ENCODE results near the gene TMEM171. TPM values are rescaled to one million over a fixed set of nuclear protein-coding genes. Genes with fewer than 3 reads are reported as not detected.
A peak's percentile ranks its signal among the peaks of the same experiment; 100 is the strongest.

Gene TMEM171
- total and polyA plus RNA-seq, 8 donors, result 0.16 to 0.87 (median 0.27) TPM; not detected in 1

DNA sequence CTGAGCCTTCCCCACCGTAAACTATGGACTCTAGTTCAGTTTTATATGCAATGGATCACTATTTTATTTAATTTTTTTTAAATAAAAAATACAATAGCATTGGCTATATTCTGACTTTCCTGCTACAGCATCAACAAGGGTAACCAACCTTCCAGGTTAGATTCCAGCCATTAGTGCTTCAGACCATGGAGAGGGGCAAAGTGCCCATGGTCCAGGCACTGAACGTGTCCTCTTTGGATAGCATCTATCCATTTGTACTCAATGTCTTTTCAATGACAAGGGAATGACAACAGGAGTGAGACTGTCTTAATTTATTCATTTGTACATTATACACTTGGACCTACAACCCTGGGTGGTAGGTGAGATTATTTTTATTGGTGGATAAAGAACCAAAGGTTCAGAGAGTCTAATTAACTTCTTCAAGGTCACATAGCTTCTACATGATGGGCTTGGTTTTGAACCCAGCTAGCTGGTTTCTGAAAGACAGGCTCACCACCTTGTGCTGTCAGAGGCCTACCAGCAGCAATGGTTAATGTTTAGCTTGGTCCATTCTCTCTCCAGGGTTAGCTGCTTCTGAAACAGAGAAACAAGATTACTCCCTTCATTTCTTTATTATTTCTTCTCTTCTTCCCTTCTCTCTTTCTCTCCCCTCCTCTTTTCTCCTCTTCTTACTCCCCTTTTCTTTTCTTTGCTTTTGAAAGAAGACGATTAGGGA lies 11.5 kb downstream of the TMEM171 start:
- Histone ChIP-seq H3K9me3 (no peaks in the 10 kb centered on the region), H3K36me3 (no peaks in the 10 kb centered on the region), H3K27ac (no peak overlapping the region), H3K4me3 (no peak overlapping the region), H3K27me3 (no peaks in the 10 kb centered on the region), H3K4me1 (no peaks in the 10 kb centered on the region)
- TF ChIP-seq, protein P1, sequence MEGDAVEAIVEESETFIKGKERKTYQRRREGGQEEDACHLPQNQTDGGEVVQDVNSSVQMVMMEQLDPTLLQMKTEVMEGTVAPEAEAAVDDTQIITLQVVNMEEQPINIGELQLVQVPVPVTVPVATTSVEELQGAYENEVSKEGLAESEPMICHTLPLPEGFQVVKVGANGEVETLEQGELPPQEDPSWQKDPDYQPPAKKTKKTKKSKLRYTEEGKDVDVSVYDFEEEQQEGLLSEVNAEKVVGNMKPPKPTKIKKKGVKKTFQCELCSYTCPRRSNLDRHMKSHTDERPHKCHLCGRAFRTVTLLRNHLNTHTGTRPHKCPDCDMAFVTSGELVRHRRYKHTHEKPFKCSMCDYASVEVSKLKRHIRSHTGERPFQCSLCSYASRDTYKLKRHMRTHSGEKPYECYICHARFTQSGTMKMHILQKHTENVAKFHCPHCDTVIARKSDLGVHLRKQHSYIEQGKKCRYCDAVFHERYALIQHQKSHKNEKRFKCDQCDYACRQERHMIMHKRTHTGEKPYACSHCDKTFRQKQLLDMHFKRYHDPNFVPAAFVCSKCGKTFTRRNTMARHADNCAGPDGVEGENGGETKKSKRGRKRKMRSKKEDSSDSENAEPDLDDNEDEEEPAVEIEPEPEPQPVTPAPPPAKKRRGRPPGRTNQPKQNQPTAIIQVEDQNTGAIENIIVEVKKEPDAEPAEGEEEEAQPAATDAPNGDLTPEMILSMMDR (IDR thresholded peaks at IDR 0.05), result no peak
- 78 to 85% methylated on average over 3 of the region's 3 CpGs for WGBS, 2 donors
- DNase-seq (no peak), FAIRE-seq (no peak), ATAC-seq (peak in 1 of 4 donors; percentile 64)
- intact Hi-C loops (cut with DNase I), result no loop called here

DNA sequence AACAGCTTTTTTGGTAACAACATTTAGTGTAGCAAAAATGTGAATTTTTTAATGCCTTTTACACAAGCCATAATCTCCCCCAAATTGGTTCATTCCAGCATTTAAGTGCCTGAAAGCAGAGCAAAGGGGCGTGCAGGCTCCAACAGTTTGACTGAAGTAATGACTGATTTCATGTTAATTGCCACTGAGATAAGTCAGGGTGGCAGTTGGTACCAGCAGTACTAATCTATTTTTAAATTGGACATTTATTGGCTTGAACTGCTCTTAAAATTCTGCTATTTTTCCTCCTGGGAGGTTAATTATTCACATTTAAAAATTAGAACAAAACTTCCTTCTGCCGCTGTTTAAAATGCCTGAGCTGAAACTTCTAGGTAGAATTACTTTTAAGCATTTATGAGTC lies 12.4 kb downstream of the TMEM171 start:
- no peak overlapping the region for H3K27ac ChIP-seq
- H3K27me3 ChIP-seq, result no peaks in the 10 kb centered on the region
- no peaks in the 10 kb centered on the region for H3K4me1 ChIP-seq
- H3K4me3 ChIP-seq, result no peak overlapping the region
- TF ChIP-seq, protein P1 (IDR thresholded peaks at IDR 0.05), result no peak
- DNase-seq, result no peak
- no peak for FAIRE-seq
- WGBS, 2 donors, result 69 to 70% methylated on average over 2 of the region's 2 CpGs
- ATAC-seq, result peak in 2 of 4 donors; percentile 65 to 82
- H3K9me3 ChIP-seq, result no peaks in the 10 kb centered on the region
- intact Hi-C loops (cut with DNase I), result no loop called here
- no peaks in the 10 kb centered on the region for H3K36me3 ChIP-seq

DNA sequence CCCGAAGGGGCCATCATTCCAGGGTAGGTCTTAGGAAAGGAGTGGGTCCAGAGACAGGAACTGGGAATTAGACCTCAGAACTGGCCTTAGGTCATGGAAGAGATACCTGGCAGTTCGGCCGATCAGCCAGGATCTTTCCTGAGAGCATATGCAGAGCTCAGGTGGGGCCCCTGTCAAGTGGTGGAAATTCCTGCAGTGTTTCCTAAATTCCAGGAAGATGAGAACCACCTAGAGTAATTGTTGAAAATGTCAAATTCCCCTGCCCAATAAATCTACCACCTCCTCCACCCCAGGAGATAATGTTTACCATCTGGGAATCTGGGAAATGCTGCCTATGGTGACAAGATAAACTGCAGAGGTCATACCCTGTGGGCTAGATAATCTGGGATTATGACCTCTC lies 14.6 kb downstream of the TMEM171 start:
- FAIRE-seq (no peak), DNase-seq (no peak), ATAC-seq (no peak)
- TF ChIP-seq, protein P1 (IDR thresholded peaks at IDR 0.05), result no peak
- intact Hi-C loops (cut with DNase I), result no loop called here
- no peaks in the 10 kb centered on the region for H3K27me3 ChIP-seq
- no peaks in the 10 kb centered on the region for H3K36me3 ChIP-seq
- no peak overlapping the region for H3K4me3 ChIP-seq
- WGBS, 2 donors, result 88 to 89% methylated on average over 3 of the region's 3 CpGs
- no peaks in the 10 kb centered on the region for H3K9me3 ChIP-seq
- no peaks in the 10 kb centered on the region for H3K4me1 ChIP-seq
- no peak overlapping the region for H3K27ac ChIP-seq

DNA sequence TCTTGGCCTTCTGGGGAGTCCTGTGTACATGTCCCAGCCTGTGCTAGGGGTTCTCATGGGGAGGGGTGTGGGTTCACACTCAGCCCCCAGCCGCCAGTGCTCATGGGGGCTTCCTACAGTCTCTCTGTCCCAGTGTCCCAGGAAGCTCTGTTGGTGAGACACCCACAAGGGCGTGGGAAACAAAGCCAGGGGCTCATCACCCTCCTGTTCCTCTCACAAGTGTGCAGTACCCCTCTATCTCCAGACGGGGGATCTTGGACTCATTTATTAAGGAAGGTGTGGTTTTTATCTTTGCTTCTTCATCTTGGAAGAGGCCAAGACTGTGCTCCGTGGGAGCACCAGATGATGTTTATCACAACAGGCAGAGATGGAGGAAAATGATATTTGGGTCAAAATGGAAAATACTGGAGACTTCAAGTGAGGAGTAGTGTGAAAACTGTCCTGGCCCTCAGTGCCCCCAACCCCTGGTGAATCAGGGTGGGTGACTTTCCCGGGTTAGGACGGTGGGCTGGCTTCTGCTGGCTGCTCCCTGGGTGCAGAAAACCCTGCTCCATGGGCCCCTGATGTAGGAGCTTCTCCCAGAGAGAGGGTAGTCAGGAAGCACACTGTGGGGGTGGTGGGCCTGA lies 15.2 kb downstream of the TMEM171 start:
- WGBS, 2 donors, result 60 to 69% methylated on average over 6 of the region's 6 CpGs
- FAIRE-seq (no peak), DNase-seq (no peak), ATAC-seq (no peak)
- H3K27me3 ChIP-seq, result no peaks in the 10 kb centered on the region
- H3K27ac ChIP-seq, result no peak overlapping the region
- intact Hi-C loops (cut with DNase I), result no loop called here
- H3K4me3 ChIP-seq, result no peak overlapping the region
- no peaks in the 10 kb centered on the region for H3K36me3 ChIP-seq
- TF ChIP-seq, protein P1 (IDR thresholded peaks at IDR 0.05), result no peak
- no peaks in the 10 kb centered on the region for H3K9me3 ChIP-seq
- H3K4me1 ChIP-seq, result no peaks in the 10 kb centered on the region

DNA sequence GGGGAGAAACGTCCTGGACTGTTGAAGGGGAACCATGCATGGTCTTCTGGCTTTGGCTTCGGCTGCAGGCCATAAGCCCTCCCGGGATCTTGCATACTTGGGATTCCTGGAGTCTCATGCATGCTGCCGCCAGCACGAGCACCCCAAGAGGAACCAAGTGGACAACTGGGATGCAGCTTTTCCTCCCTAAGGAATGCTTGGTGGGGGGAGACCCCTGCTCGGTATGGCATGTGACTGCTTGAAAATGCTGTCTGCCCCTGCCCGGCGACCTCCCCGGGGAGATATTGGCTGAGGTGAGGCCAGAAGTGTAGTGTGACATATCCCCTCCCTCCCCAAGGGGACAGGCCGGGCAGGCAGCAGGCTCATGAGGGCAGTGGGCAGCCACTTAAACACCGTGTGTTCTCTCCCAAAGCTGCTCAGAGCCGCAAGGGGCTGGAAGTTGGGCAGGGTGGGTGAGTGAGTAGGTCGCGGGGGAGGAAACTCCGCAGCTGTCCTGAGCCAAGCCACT lies 15.7 kb downstream of the TMEM171 start:
- Histone ChIP-seq H3K36me3 (no peaks in the 10 kb centered on the region), H3K4me1 (no peaks in the 10 kb centered on the region), H3K9me3 (no peaks in the 10 kb centered on the region), H3K27me3 (no peaks in the 10 kb centered on the region), H3K27ac (no peak overlapping the region), H3K4me3 (no peak overlapping the region)
- TF ChIP-seq, protein P1 (IDR thresholded peaks at IDR 0.05), result no peak
- ATAC-seq (no peak), FAIRE-seq (no peak), DNase-seq (no peak)
- WGBS, 2 donors, result 66% methylated on average over 15 of the region's 15 CpGs
- intact Hi-C loops (cut with DNase I), result no loop called here

Data from pancreas (tissue), 10 donors.